Uterus (tissue), 4 donors: ENCODE data around the gene KRT31. TPM values are rescaled to one million over a fixed set of nuclear protein-coding genes. Genes with fewer than 3 reads are reported as not detected.
A peak's percentile ranks its signal among the peaks of the same experiment; 100 is the strongest.

ENCODE experiments used
- DNase-seq, 2 donors: peaks; one replicate each; pipeline ENCODE4 v3.0.0-alpha.2; 2019 to 2020
- H3K27ac ChIP-seq, 2 donors: fragments of 200-600 bp; sonication (generic); 1 replicate in 1 of 2; 2 replicates in 1 of 2; pipeline ENCODE4 v1.5.1; 2016 to 2018
- H3K27me3 ChIP-seq, 2 donors: fragments of 200-600 bp; sonication (generic); one replicate each; pipeline ENCODE4 v1.5.1; 2018 to 2019; ENCODE audit warnings: control low read depth in 1 of 2
- H3K36me3 ChIP-seq, 2 donors: fragments of 200-600 bp; sonication (generic); one replicate each; pipeline ENCODE4 v1.5.1; 2019; ENCODE audit warnings: control low read depth in 1 of 2
- H3K4me1 ChIP-seq, 2 donors: fragments of 200-600 bp; sonication (generic); one replicate each; pipeline ENCODE4 v1.5.1; 2018 to 2019; ENCODE audit warnings: control low read depth in 1 of 2
- H3K4me3 ChIP-seq, 2 donors: fragments of 200-600 bp; sonication (generic); 1 replicate in 1 of 2; 2 replicates in 1 of 2; pipeline ENCODE4 v1.5.1; 2018 to 2019; ENCODE audit warnings: mild to moderate bottlenecking in 1 of 2
- H3K9me3 ChIP-seq, 2 donors: fragments of 200-600 bp; sonication (generic); one replicate each; pipeline ENCODE4 v1.5.1; 2019; ENCODE audit warnings: control low read depth in 1 of 2
- CTCF ChIP-seq, 4 experiments: fragments of 200-600 bp in 2 of 4; fragments of 450-650 bp in 2 of 4; sonication (generic) in 2 of 4; IDR thresholded peaks; one replicate each; pipeline ENCODE4 v1.5.1; 2016 to 2019; ENCODE audit warnings: antibody characterized with exemption in 4 of 4, mild to moderate bottlenecking in 2 of 4, moderate library complexity in 1 of 4
- POLR2A ChIP-seq, 2 donors: fragments of 450-650 bp; IDR thresholded peaks; one replicate each; pipeline ENCODE4 v1.6.1; 2016; ENCODE audit warnings: antibody characterized with exemption in 2 of 2, mild to moderate bottlenecking in 1 of 2, moderate library complexity in 1 of 2
- intact Hi-C: fragments of 100-400 bp; cut with DNase I; formaldehyde crosslinking; loops from one replicate; pipeline ENCODE4 v1.15.1; 2023; ENCODE audit warnings: low total_unique reads
- total RNA-seq, 4 donors: library from RNA; depleted of rRNA in 3 of 4; stranded (reverse); fragments of >200 nt in 3 of 4; gene quantifications; one replicate each; pipeline versions ENCODE4 v1.1.0 to v1.2.4, GENCODE V29; 2014 to 2023
- donor health status: DM: yes; HTN: yes; CAD: no.

The KRT31 gene
- total RNA-seq, 4 donors from 2014 or later = not detected

- DNase-seq = no peak
- Histone ChIP-seq H3K9me3 (no peaks in the 10 kb centered on the region), H3K27me3 (no peaks in the 10 kb centered on the region), H3K36me3 (no peaks in the 10 kb centered on the region), H3K4me3 (no peak overlapping the region), H3K27ac (peak overlapping the region; percentile 41 to 69), H3K4me1 (peaks cover 5 to 12% of the 10 kb centered on the region in 2 donors)
- TF ChIP-seq POLR2A (IDR thresholded peaks at IDR 0.05) = no peak
- TF ChIP-seq CTCF (IDR thresholded peaks at IDR 0.05) = no peak
- intact Hi-C loops = no loop called here
Observed at GRCh38 chr17:41415411-41415810, 18.0 kb upstream of the KRT31 start.

GRCh38 chr17:41413982-41414381 is 16.6 kb upstream of the KRT31 start:
- H3K9me3 ChIP-seq = no peaks in the 10 kb centered on the region
- peaks cover 0 to 3% of the 10 kb centered on the region in 2 donors for H3K4me1 ChIP-seq
- H3K36me3 ChIP-seq = no peaks in the 10 kb centered on the region
- no peak for DNase-seq
- H3K27ac ChIP-seq = peak overlapping the region in 1 of 2 donors; percentile 17
- H3K4me3 ChIP-seq = no peak overlapping the region
- no peak for TF ChIP-seq POLR2A (IDR thresholded peaks at IDR 0.05)
- TF ChIP-seq CTCF (IDR thresholded peaks at IDR 0.05) = no peak
- H3K27me3 ChIP-seq = no peaks in the 10 kb centered on the region
- intact Hi-C loops = no loop called here

GRCh38 chr17:41413353-41413957 is 16.0 kb upstream of the KRT31 start:
- Histone ChIP-seq H3K27ac (no peak overlapping the region), H3K9me3 (no peaks in the 10 kb centered on the region), H3K36me3 (no peaks in the 10 kb centered on the region), H3K4me1 (peaks cover 0 to 3% of the 10 kb centered on the region in 2 donors), H3K27me3 (no peaks in the 10 kb centered on the region), H3K4me3 (no peak overlapping the region)
- no peak for DNase-seq
- intact Hi-C loops = no loop called here
- TF ChIP-seq CTCF (IDR thresholded peaks at IDR 0.05) (no peak), POLR2A (IDR thresholded peaks at IDR 0.05) (no peak)

- H3K36me3 ChIP-seq = no peaks in the 10 kb centered on the region
- intact Hi-C loops = no loop called here
Observed at GRCh38 chr17:41411072-41411840, 13.8 kb upstream of the KRT31 start.

GRCh38 chr17:41407226-41407625 is 9.8 kb upstream of the KRT31 start:
- no peaks in the 10 kb centered on the region for H3K4me1 ChIP-seq
- TF ChIP-seq POLR2A (IDR thresholded peaks at IDR 0.05) = no peak
- intact Hi-C loops = no loop called here
- no peak for DNase-seq
- no peaks in the 10 kb centered on the region for H3K27me3 ChIP-seq
- H3K4me3 ChIP-seq = no peak overlapping the region
- H3K27ac ChIP-seq = no peak overlapping the region
- no peaks in the 10 kb centered on the region for H3K36me3 ChIP-seq
- H3K9me3 ChIP-seq = no peaks in the 10 kb centered on the region

More at GRCh38 chr17:41411072-41411840, 13.8 kb upstream of the KRT31 start:
- Histone ChIP-seq H3K27me3 (no peaks in the 10 kb centered on the region), H3K4me1 (no peaks in the 10 kb centered on the region), H3K4me3 (no peak overlapping the region), H3K27ac (no peak overlapping the region), H3K9me3 (no peaks in the 10 kb centered on the region)
- DNase-seq = no peak
- TF ChIP-seq POLR2A (IDR thresholded peaks at IDR 0.05) = no peak

- no peaks in the 10 kb centered on the region for H3K36me3 ChIP-seq
- TF ChIP-seq CTCF (IDR thresholded peaks at IDR 0.05) (no peak), POLR2A (IDR thresholded peaks at IDR 0.05) (no peak)
- no peaks in the 10 kb centered on the region for H3K27me3 ChIP-seq
- DNase-seq = no peak
- H3K4me1 ChIP-seq = no peaks in the 10 kb centered on the region
- H3K9me3 ChIP-seq = no peaks in the 10 kb centered on the region
- H3K4me3 ChIP-seq = no peak overlapping the region
- intact Hi-C loops = no loop called here
- no peak overlapping the region for H3K27ac ChIP-seq
Observed at GRCh38 chr17:41406205-41406604, 8.8 kb upstream of the KRT31 start.
